Memory B cell (primary cell): ENCODE measurements around the gene UBAP1.
"Not testable (repeated sequence)": the region's sequence is repeated elsewhere in the genome, so short reads cannot be mapped to it uniquely, and the experiment has no call there.

ENCODE experiments used
- ATAC-seq: fragments of 150-1000 bp; cut with Tn5 transposase; 2 replicates; pipeline ENCODE4 v1.10.0; 2021; ENCODE audit warnings: low read depth, mild to moderate bottlenecking, moderate library complexity
- DNase-seq, 2 donors: peaks; one replicate each; pipeline ENCODE4 v3.0.0; 2022; ENCODE audit warnings: low spot score in 2 of 2
- H3K27ac Mint-ChIP-seq: one replicate; pipeline ENCODE4 v1.8.0; 2022; ENCODE audit warnings: mild to moderate bottlenecking, moderate library complexity, mixed read lengths
- H3K27me3 Mint-ChIP-seq: one replicate; pipeline ENCODE4 v1.8.0; 2022; ENCODE audit warnings: mixed read lengths
- H3K36me3 Mint-ChIP-seq: one replicate; pipeline ENCODE4 v1.8.0; 2022; ENCODE audit warnings: mild to moderate bottlenecking, mixed read lengths
- H3K4me1 Mint-ChIP-seq: one replicate; pipeline ENCODE4 v1.8.0; 2022; ENCODE audit warnings: mixed read lengths
- H3K4me3 Mint-ChIP-seq: one replicate; pipeline ENCODE4 v1.8.0; 2022; ENCODE audit warnings: mild to moderate bottlenecking, moderate library complexity, mixed read lengths
- H3K9me3 Mint-ChIP-seq: one replicate; pipeline ENCODE4 v1.8.0; 2022; ENCODE audit warnings: mixed read lengths

Gene UBAP1

DNA sequence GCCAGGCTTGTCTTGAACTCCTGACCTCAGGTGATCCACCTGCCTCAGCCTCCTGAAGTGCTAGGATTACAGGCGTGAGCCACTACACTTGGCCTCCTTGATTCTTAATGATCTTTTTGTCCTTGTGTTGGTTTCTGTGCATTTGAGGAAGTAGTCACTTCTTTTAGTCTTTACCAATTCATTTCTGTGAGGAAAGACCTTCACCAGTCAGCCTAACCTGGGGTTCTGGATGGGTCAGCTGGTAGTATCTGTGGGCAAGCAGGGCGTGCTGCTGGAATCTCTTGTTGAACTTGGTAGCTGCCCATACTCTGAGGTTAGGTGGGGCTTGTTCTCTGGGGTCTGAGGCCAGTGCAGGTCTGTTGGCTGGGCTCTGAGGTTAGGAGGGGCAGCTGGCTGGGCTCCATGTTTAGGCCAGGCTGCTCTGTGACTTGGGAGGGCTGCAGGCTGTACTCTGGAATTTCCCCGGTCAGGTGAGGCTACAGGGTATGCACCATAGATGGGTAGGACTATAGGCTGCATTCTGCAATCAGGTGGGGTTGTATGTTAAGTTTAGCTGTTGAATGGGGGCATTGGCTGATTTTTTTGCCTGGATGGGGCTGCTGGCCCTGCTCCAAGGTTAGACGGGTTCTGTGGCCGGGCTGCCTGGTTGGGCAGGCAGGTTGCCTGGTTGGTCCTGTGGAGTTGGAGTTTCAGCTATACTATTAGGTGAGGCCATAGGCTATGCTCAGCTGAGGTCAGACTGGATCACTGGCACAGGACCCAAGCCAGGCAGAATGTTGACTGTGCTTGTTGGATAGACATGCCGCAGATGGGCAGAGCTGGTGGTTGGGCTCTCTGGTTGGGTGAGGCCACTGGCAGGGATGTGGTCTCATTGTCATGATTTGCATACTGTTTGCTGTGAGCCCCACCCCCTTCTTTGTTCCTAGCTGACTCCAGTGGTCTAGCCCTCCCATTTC lies 19.2 kb downstream of the UBAP1 start:
- peaks cover 16% of the 10 kb centered on the region for H3K36me3 Mint-ChIP-seq
- ATAC-seq (no peak), DNase-seq (no peak)
- H3K4me1 Mint-ChIP-seq = peaks cover 26% of the 10 kb centered on the region
- H3K9me3 Mint-ChIP-seq = peaks cover 2% of the 10 kb centered on the region
- no peak overlapping the region for H3K27ac Mint-ChIP-seq
- H3K4me3 Mint-ChIP-seq = no peak overlapping the region
- no peaks in the 10 kb centered on the region for H3K27me3 Mint-ChIP-seq

DNA sequence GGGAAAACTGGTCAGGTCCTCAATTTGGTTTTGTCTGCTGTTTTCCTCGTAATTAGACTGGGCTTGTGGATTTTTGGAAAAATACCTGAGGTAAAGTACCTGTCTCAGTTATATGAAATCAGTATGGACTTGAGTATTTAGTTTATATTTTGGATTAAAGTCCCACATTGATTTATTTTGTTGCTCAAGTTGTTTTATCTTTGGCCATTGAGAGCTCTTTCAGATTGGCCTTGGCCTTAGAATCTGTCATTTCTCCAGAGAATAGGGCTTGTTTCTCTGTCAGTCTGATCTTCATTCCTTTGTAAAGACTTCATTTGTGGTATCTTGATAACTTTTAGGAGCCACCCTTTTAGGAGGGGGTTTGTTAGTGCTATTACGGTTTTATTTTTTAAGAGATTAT lies 21.2 kb downstream of the UBAP1 start:
- peaks cover 2% of the 10 kb centered on the region for H3K9me3 Mint-ChIP-seq
- peaks cover 14% of the 10 kb centered on the region for H3K36me3 Mint-ChIP-seq
- DNase-seq = no peak
- peaks cover 22% of the 10 kb centered on the region for H3K4me1 Mint-ChIP-seq
- H3K4me3 Mint-ChIP-seq = no peak overlapping the region
- no peaks in the 10 kb centered on the region for H3K27me3 Mint-ChIP-seq
- no peak overlapping the region for H3K27ac Mint-ChIP-seq
- no peak for ATAC-seq

DNA sequence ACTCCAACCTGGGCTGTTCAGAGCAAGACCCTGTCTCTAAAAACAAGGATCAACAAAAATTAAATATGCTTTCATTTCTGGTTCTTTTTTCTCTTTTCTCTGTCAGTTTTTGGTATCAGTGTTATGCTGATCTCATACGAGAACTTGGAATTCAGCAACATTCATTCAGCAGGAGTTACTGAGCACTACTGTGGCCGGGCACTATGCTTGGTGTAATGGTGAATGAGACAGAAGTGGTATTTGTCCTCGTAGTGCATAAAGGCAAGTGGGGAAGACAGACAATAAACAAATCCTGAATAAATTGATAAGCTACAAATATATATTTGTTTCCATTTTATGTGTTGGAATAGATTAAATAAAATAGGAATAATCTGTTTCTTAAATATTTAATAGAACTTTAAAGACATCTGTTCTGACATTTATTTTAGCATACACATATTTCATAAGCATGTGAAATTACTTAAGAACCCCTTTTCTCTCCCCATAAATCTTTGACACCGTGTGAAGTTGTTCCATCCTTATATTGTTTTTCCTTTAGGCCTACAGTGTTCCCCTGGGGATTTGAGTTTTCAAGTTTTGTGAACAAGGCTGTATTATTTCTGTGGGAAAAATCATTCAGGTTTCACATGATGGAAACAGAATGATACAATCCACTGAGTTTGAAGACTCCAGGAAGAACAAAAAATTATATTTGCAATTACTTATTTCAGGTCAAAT lies 24.6 kb downstream of the UBAP1 start:
- Mint-ChIP-seq H3K9me3 (no peaks in the 10 kb centered on the region), H3K27ac (no peak overlapping the region), H3K27me3 (no peaks in the 10 kb centered on the region), H3K4me1 (peaks cover 9% of the 10 kb centered on the region), H3K36me3 (peaks cover 11% of the 10 kb centered on the region), H3K4me3 (no peak overlapping the region)
- ATAC-seq = no peak
- DNase-seq = no peak

DNA sequence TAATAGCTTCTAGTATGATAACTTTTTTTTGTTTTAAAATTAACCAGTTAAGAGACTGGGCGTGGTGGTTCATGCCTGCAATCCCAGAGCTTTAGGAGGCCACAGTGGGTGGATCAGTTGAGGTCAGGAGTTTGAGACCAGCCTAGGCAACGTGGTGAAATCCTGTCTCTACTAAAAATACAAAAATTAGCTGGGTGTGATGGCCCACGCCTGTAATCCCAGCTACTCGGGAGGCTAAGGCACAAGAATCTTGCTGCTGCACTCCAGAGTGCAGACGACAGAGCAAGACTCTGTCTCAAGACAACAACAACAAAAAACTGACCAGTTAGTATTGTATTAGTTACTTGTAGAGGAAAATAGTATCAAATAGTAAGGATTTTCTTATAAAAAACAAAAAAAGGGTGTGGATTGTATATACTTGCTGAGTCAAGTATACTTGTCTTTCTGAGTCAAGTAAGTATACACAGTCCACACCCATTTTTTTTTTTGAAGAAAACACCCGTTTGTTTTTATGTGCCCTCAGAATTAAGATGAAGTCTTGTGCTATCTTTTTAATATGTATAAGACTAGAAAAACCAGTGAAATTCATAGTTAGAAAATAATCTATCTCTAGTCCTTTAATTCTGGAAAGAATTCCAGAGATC lies 25.3 kb downstream of the UBAP1 start:
- ATAC-seq = no peak
- no peaks in the 10 kb centered on the region for H3K9me3 Mint-ChIP-seq
- no peak overlapping the region for H3K27ac Mint-ChIP-seq
- no peaks in the 10 kb centered on the region for H3K27me3 Mint-ChIP-seq
- H3K4me1 Mint-ChIP-seq = peaks cover 7% of the 10 kb centered on the region
- no peak for DNase-seq
- H3K4me3 Mint-ChIP-seq = no peak overlapping the region
- peaks cover 11% of the 10 kb centered on the region for H3K36me3 Mint-ChIP-seq

DNA sequence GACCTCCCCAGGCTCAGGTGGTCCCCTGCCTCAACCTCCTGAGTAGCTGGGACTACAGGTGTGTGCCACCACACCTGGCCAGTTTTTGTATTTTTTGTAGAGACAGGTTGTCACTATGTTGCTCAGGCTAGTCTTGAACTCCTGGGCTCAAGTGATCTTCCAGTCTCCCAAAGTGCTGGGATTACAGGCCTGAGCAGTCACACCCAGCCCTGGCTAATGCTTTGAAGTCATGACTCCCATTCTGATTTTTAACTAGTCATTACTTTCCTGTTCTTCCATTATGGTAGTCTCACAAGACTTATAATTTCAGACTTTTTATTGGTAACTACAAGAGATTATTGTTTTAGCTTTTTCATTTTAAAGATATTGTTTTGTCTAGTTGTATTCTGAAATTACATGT lies 26.3 kb downstream of the UBAP1 start:
- Mint-ChIP-seq H3K9me3 (no peaks in the 10 kb centered on the region), H3K4me1 (peaks cover 7% of the 10 kb centered on the region), H3K36me3 (peaks cover 8% of the 10 kb centered on the region), H3K27ac (no peak overlapping the region), H3K4me3 (no peak overlapping the region), H3K27me3 (no peaks in the 10 kb centered on the region)
- ATAC-seq = no peak
- DNase-seq = no peak

DNA sequence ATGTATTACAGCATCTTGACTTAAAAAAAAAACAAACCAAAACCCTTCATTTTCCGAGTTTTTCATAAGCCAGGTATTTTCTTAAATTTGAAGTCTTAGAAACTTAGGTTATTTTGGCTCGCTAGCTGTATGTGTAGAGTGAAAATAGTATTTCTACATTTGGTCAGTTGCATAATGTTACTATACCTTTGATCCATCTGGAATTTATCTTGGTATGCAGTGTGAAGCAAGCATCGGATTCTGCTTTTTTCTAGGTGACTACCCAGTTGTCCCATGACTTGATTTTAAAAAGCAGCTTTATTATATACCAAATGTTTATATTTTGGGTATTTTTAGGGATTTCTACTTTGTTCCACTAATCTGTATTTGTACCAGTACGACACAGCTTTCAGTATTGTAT lies 27.7 kb downstream of the UBAP1 start:
- Mint-ChIP-seq H3K27ac (no peak overlapping the region), H3K9me3 (no peaks in the 10 kb centered on the region), H3K4me3 (no peak overlapping the region), H3K4me1 (peaks cover 9% of the 10 kb centered on the region), H3K27me3 (no peaks in the 10 kb centered on the region), H3K36me3 (peaks cover 8% of the 10 kb centered on the region)
- no peak for ATAC-seq
- no peak for DNase-seq

DNA sequence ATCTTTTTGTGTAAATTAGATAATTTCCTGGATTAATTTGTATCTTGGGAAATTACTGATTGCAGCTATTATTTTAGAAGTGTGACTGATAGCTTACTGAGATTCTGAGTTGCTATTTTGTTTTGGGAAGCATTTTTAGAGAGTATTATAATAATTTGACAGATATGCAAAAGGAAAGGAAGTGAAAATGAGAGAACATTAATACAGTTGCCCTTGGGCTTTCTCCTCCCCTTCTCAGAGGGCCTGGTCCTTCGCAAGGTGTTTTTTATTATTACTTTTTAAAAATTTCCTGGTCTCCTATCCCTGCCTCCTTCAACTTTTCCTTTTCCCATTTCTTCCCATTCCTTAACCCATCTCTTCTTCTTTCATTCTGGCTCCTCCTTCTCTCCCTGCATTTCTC lies 32.6 kb downstream of the UBAP1 start:
- Mint-ChIP-seq H3K4me1 (peaks cover 24% of the 10 kb centered on the region), H3K36me3 (peaks cover 4% of the 10 kb centered on the region), H3K27ac (no peak overlapping the region), H3K9me3 (no peaks in the 10 kb centered on the region), H3K27me3 (no peaks in the 10 kb centered on the region), H3K4me3 (no peak overlapping the region)
- DNase-seq (no peak), ATAC-seq (peak; percentile 60)

DNA sequence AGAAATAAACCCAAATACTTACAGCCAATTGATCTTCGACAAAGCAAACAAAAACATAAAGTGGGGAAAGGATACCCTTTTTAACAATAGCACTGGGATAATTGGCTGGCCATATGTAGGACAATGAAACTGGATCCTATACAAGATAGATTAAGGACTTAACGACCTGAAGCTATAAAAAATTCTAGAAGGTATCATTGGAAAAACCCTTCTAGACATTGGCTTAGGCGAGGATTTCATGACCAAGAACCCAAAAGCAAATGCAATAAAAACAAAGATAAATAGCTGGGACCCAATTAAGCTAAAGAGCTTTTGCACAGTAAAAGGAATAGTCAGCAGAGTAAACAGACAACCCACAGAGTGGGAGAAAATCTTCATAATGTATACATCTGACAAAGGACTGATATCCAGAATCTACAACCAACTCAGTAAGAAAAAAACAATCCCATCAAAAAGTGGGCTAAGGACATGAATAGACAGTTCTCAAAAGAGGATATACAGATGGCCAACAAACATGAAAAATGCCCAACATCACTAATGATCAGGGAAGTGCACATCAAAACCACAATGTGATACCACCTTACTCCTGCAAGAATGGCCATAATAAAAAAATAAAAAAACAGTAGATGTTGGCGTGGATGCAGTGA lies 35.6 kb downstream of the UBAP1 start:
- H3K36me3 Mint-ChIP-seq, H3K9me3 Mint-ChIP-seq, ATAC-seq, H3K27ac Mint-ChIP-seq, H3K4me3 Mint-ChIP-seq, H3K27me3 Mint-ChIP-seq, DNase-seq: not testable (repeated sequence)
- peaks cover 23% of the 10 kb centered on the region for H3K4me1 Mint-ChIP-seq

DNA sequence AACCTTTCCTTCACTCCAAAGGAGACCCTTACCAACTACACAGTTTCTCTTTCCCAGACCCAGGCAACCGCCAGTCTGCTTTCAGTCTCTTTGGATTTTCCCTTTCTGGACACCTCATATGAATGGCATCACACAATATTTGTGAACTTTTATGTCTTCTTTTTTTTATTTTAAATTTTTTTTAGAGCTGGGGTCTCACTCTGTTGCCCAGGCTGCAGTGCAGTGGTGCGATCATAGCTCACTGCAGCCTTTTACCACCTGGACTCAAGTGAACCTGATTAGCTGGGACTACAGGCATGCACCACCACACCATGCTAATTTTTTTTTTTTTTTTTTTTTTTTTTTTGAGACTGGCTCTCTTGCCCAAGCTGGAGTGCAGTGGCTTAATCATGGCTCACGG lies 37.5 kb downstream of the UBAP1 start:
- H3K4me3 Mint-ChIP-seq = no peak overlapping the region
- DNase-seq = no peak
- H3K36me3 Mint-ChIP-seq = peaks cover 4% of the 10 kb centered on the region
- H3K27me3 Mint-ChIP-seq = no peaks in the 10 kb centered on the region
- no peaks in the 10 kb centered on the region for H3K9me3 Mint-ChIP-seq
- peaks cover 21% of the 10 kb centered on the region for H3K4me1 Mint-ChIP-seq
- no peak for ATAC-seq
- H3K27ac Mint-ChIP-seq = no peak overlapping the region

DNA sequence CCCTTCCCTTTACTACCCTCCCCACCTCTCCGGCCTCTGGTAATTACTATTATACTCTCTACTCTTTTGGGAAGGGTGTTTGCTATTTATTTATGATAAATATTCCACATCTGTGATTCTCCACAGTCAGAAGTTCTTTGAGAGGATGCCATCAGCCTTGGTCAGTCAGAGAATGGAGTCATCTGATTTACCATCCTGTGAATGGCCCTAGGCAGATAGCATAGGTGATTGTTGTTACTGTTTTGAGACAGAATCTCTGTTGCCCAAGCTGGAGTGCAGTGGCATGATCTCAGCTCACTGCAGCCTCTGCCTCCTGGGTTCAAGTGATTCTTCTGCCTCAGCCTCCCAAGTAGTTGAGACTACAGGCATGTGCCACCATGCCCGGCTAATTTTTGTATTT lies 38.2 kb downstream of the UBAP1 start:
- H3K4me3 Mint-ChIP-seq, H3K36me3 Mint-ChIP-seq, DNase-seq, H3K9me3 Mint-ChIP-seq, H3K27ac Mint-ChIP-seq, H3K27me3 Mint-ChIP-seq, ATAC-seq: not testable (repeated sequence)
- H3K4me1 Mint-ChIP-seq = peaks cover 18% of the 10 kb centered on the region

DNA sequence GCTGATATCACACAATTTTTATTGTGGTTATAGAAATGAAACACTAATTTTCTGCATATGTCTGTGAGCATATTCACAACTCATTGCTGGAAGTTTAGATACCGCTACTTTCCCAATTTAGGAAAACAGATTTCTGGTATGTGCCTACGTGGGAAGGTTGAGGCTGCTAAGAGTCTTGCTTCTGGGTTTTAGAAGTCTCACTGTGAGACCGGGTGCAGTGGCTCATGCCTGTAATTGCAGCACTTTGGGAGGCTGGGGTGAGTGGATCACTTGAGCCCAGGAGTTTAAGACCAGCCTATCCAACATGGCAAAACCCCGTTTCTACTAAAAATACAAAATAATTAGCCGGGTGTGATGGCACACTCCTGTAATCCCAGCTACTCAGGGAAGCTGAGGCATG lies 39.6 kb downstream of the UBAP1 start:
- H3K4me3 Mint-ChIP-seq = no peak overlapping the region
- no peak for DNase-seq
- no peak overlapping the region for H3K27ac Mint-ChIP-seq
- H3K9me3 Mint-ChIP-seq = no peaks in the 10 kb centered on the region
- no peaks in the 10 kb centered on the region for H3K27me3 Mint-ChIP-seq
- peaks cover 6% of the 10 kb centered on the region for H3K36me3 Mint-ChIP-seq
- H3K4me1 Mint-ChIP-seq = peaks cover 9% of the 10 kb centered on the region
- ATAC-seq = no peak

DNA sequence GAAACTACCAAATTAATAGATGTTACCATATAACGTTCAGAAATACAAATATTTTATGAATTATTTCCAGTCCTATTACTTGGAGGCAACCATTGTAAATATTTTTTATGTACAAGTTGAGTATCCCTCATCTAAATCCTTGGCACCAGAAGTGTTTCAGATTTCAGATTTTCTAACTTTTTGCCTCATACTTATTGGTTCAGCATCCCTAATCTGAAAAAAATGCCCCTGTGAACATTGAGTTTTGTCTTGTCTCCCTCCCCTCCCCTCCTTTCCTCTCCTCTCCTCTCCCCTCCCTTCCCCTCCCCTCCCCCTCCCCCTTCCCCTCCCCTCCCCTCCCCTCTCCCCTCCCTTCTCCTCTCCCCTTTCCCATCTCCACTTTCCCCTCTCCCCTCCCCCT lies 40.6 kb downstream of the UBAP1 start:
- Mint-ChIP-seq H3K4me1 (peaks cover 2% of the 10 kb centered on the region), H3K4me3 (no peak overlapping the region), H3K36me3 (peaks cover 13% of the 10 kb centered on the region), H3K27ac (no peak overlapping the region), H3K27me3 (no peaks in the 10 kb centered on the region), H3K9me3 (no peaks in the 10 kb centered on the region)
- ATAC-seq (no peak), DNase-seq (no peak)

DNA sequence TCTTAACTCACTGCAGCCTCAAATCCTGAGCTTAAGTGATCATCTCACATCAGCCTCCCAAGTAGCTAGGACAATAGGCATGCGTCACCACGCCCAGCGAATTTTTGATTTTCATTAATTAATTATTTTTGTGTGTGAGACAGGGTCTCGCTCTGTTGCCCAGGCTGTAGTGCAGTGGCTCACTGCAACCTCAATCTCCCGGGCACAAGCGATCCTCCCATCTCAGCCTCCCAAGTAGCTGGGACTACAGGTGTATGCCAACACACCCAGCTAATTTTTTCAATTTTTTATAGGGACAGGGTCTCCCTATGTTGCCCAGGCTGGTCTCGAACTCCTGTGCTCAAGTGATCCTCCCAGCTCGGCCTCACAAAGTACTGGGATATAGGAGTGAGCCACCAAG lies 41.4 kb downstream of the UBAP1 start:
- no peak overlapping the region for H3K4me3 Mint-ChIP-seq
- peaks cover 14% of the 10 kb centered on the region for H3K36me3 Mint-ChIP-seq
- H3K27me3 Mint-ChIP-seq = no peaks in the 10 kb centered on the region
- H3K9me3 Mint-ChIP-seq = no peaks in the 10 kb centered on the region
- ATAC-seq (no peak), DNase-seq (no peak)
- H3K4me1 Mint-ChIP-seq = peaks cover 2% of the 10 kb centered on the region
- no peak overlapping the region for H3K27ac Mint-ChIP-seq

DNA sequence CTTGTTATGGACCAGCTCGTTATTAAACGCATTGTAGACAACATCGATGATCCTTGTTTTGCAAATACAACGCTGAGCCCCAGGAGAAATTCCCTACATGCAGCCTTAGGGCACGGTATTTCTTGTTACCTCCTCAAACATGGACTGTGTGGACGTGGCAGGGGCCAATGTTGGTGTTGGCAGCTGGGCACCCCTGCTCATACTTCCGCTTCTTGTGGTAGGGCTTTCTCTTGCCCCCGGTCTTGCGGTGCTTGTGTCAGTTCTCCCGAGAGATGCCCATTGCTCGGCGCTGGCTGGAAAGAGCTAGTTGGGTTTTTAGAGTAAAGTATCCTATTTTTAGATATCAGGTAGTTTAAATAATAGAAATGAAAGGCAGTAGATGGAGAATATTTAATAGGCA lies 45.5 kb downstream of the UBAP1 start:
- Mint-ChIP-seq H3K9me3 (no peaks in the 10 kb centered on the region), H3K36me3 (peaks cover 18% of the 10 kb centered on the region), H3K27ac (no peak overlapping the region), H3K4me1 (no peaks in the 10 kb centered on the region), H3K27me3 (no peaks in the 10 kb centered on the region), H3K4me3 (no peak overlapping the region)
- ATAC-seq = no peak
- no peak for DNase-seq
